ENCODE measurements around the gene NABP2. TPM values are rescaled to one million over a fixed set of nuclear protein-coding genes. Genes with fewer than 3 reads are reported as not detected.

Gene NABP2
- total and polyA plus RNA-seq, 8 donors: 1.2 to 36.5 (median 13.6) TPM

DNA sequence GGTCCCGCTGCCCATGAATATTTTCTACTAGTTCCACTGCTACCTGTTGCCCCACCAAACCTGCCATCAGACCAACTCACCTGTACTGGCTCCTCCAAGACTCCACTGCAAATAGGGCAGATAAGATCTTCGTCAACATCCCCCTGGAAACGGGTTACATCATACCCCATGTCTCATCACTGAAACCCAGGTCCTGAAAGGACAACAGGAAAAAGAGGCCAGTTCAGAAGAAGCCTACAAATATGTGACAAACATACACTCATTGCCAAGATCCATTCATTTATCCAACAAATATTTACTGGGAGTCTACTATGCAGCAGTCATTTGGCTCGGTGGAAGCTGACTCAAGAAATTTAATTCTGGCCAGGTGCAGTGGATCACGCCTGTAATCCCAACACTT, 10.3 kb upstream of the NABP2 start:
- Histone ChIP-seq H3K4me3 (no peak overlapping the region), H3K4me1 (peaks cover 0 to 23% (median 10%) of the 10 kb centered on the region in 4 donors), H3K36me3 (peaks cover 61 to 85% (median 81%) of the 10 kb centered on the region in 4 donors), H3K27me3 (no peaks in the 10 kb centered on the region), H3K9me3 (no peaks in the 10 kb centered on the region), H3K27ac (no peak overlapping the region)
- DNase-seq: no peak
- TF ChIP-seq POLR2A (IDR thresholded peaks at IDR 0.05) (no peak), EP300 (IDR thresholded peaks at IDR 0.05) (no peak), POLR2AphosphoS5 (IDR thresholded peaks at IDR 0.05) (no peak)
- TF ChIP-seq, protein P1, sequence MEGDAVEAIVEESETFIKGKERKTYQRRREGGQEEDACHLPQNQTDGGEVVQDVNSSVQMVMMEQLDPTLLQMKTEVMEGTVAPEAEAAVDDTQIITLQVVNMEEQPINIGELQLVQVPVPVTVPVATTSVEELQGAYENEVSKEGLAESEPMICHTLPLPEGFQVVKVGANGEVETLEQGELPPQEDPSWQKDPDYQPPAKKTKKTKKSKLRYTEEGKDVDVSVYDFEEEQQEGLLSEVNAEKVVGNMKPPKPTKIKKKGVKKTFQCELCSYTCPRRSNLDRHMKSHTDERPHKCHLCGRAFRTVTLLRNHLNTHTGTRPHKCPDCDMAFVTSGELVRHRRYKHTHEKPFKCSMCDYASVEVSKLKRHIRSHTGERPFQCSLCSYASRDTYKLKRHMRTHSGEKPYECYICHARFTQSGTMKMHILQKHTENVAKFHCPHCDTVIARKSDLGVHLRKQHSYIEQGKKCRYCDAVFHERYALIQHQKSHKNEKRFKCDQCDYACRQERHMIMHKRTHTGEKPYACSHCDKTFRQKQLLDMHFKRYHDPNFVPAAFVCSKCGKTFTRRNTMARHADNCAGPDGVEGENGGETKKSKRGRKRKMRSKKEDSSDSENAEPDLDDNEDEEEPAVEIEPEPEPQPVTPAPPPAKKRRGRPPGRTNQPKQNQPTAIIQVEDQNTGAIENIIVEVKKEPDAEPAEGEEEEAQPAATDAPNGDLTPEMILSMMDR (IDR thresholded peaks at IDR 0.05): no peak
- intact Hi-C loops (cut with DNase I; ENCODE audit: low total_unique reads): no loop called here
- WGBS, 5 donors: 74 to 86% (median 83%) methylated on average over 5 of the region's 5 CpGs

DNA sequence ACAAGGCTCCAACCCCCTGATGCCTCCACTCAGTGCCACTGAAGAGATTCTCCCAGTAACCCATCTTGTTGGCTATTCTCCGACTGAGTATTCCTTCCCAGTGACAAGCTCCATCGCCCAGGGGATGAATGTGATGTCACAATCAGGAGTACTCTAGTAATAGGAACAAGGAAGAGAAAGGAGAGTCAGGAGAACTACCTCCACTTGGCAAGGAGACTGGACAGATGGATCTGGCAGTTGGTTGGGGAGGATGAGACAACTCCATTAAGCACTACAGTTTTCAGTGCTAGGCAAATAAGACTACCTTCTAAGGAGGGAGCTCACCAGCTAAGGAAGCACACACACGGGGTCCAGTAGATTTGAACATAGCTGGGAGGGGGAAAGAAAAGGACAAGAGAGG, 7.7 kb upstream of the NABP2 start:
- Histone ChIP-seq H3K4me3 (no peak overlapping the region), H3K27me3 (no peaks in the 10 kb centered on the region), H3K9me3 (no peaks in the 10 kb centered on the region), H3K27ac (no peak overlapping the region), H3K36me3 (peaks cover 45 to 59% (median 55%) of the 10 kb centered on the region in 4 donors), H3K4me1 (peaks cover 13 to 46% (median 29%) of the 10 kb centered on the region in 4 donors)
- intact Hi-C loops (cut with DNase I; ENCODE audit: low total_unique reads): no loop called here
- DNase-seq: no peak
- WGBS, 5 donors: 84 to 90% (median 87%) methylated on average over 3 of the region's 3 CpGs
- no peak for TF ChIP-seq EP300 (IDR thresholded peaks at IDR 0.05)
- no peak for TF ChIP-seq POLR2A (IDR thresholded peaks at IDR 0.05)
- no peak for TF ChIP-seq POLR2AphosphoS5 (IDR thresholded peaks at IDR 0.05)
- TF ChIP-seq, protein P1 (IDR thresholded peaks at IDR 0.05): no peak

DNA sequence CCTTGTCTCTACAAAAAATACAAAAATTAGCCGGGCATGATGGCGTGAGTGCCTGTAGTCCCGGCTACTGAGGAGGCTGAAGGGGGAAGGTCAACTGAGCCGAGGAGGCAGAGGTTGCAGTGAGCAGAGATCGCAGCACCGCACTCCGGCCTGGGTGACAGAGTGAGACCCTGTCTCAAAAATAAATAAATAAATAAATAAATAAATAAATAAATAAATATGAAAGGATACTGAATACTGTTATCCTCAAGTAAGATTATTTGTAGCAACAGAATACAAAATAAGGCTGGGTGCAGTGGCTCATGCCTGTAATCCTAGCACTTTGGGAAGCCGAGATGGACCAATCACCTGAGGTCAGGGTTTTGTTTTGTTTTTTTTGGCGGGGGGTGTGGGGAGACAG, 4.3 kb upstream of the NABP2 start:
- Histone ChIP-seq H3K36me3 (peaks cover 11 to 25% (median 21%) of the 10 kb centered on the region in 4 donors), H3K4me1 (peaks cover 38 to 69% (median 53%) of the 10 kb centered on the region in 4 donors), H3K9me3 (no peaks in the 10 kb centered on the region), H3K27ac (peak overlapping the region in 4 of 5 donors; percentile 96 to 97 (median 97)), H3K4me3 (no peak overlapping the region), H3K27me3 (no peaks in the 10 kb centered on the region)
- intact Hi-C loops (cut with DNase I; ENCODE audit: low total_unique reads): no loop called here
- no peak for DNase-seq
- TF ChIP-seq EP300 (IDR thresholded peaks at IDR 0.05): no peak
- no peak for TF ChIP-seq POLR2AphosphoS5 (IDR thresholded peaks at IDR 0.05)
- TF ChIP-seq, protein P1 (IDR thresholded peaks at IDR 0.05): no peak
- no peak for TF ChIP-seq POLR2A (IDR thresholded peaks at IDR 0.05)
- 89 to 94% (median 93%) methylated on average over 9 of the region's 9 CpGs for WGBS, 5 donors

DNA sequence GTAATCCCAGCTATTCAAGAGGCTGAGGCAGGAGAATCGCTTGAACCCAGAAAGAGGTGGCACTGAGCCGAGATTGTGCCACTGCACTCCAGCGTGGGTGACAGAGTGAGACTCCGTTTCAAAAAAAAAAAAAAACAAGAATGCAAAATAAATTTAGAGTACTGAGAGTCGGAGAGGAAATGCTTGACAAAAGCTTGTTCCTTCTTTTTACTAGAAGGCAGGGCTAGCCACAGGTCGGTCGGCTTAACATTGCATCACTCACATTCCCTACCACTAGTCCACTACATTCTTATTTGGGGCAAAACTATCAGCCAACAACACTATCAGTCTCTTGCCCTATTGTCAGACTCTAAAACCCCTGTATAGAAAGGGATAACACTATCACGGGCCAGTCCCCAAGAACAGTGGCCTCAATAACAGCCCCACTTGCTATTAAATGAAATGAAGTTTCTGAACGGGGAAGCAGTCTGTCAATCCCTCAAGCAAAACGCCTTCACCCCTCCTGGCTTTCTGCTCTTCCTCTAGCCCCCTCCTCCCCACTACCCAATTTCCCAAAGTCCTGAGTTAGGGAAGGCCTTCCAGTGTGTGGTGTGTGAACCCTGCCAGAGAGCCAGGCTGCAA, 3.4 kb upstream of the NABP2 start:
- peak overlapping the region; percentile 70 to 82 (median 76) for H3K4me3 ChIP-seq
- peak in 1 of 2 donors; percentile 42 for DNase-seq
- intact Hi-C loops (cut with DNase I; ENCODE audit: low total_unique reads): no loop called here
- WGBS, 5 donors: 3 to 5% (median 3%) methylated on average over 10 of the region's 10 CpGs
- peak overlapping the region; percentile 94 to 97 (median 97) for H3K27ac ChIP-seq
- TF ChIP-seq, protein P1 (IDR thresholded peaks at IDR 0.05): no peak
- TF ChIP-seq EP300 (IDR thresholded peaks at IDR 0.05) (no peak), POLR2AphosphoS5 (IDR thresholded peaks at IDR 0.05) (no peak), POLR2A (IDR thresholded peaks at IDR 0.05) (no peak)
- H3K36me3 ChIP-seq: peaks cover 4 to 17% (median 12%) of the 10 kb centered on the region in 4 donors
- peaks cover 44 to 78% (median 61%) of the 10 kb centered on the region in 4 donors for H3K4me1 ChIP-seq
- no peaks in the 10 kb centered on the region for H3K27me3 ChIP-seq
- H3K9me3 ChIP-seq: no peaks in the 10 kb centered on the region
